ENCODE measurements around the gene HECTD4.

DNA sequence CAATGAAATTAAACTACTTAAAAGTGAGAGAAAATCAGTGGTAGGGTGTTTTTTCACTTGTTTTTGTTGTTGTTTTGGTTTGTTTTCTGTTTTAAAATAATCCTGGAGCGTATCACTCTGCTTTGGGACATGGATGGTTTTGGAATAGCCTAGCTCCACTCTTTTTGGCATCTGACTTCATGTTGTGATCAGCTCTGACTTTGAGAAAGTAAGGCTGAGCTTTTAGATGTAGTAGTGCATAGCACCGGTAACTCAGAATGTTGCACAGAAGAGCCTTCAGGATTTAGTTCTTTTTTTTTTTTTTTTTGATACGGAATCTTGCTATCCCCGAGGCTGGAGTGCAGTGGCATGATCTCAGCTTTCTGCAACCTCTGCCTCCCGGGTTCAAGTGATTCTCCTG lies 248.8 kb downstream of the HECTD4 start:
- TF ChIP-seq TARDBP (IDR thresholded peaks at IDR 0.05) (no peak), BHLHE40 (IDR thresholded peaks at IDR 0.05; ENCODE audit: borderline replicate concordance) (no peak), FOXM1 (IDR thresholded peaks at IDR 0.05; ENCODE audit: borderline replicate concordance) (no peak)

Data from HEK293T (cell line).